ENCODE measurements around the gene CHAT.

Gene CHAT

GRCh38 chr10:49710966-49711365 is 97.1 kb downstream of the CHAT start:
- TF ChIP-seq PATZ1 (CRISPR knock-in tag; IDR thresholded peaks at IDR 0.05; ENCODE audit: borderline replicate concordance) (no peak), ISL1 (CRISPR knock-in tag; IDR thresholded peaks at IDR 0.05) (no peak), TCF4 (CRISPR knock-in tag; IDR thresholded peaks at IDR 0.05; ENCODE audit: borderline replicate concordance) (no peak), ZFP30 (CRISPR knock-in tag; IDR thresholded peaks at IDR 0.05) (no peak), GLIS3 (CRISPR knock-in tag; IDR thresholded peaks at IDR 0.05) (no peak), ZNF8 (CRISPR knock-in tag; IDR thresholded peaks at IDR 0.05) (no peak), ZFP3 (CRISPR knock-in tag; IDR thresholded peaks at IDR 0.05) (no peak), CSRNP3 (CRISPR knock-in tag; IDR thresholded peaks at IDR 0.05) (no peak), OSR1 (CRISPR knock-in tag; IDR thresholded peaks at IDR 0.05) (no peak), ARNTL (CRISPR knock-in tag; IDR thresholded peaks at IDR 0.05; ENCODE audit: borderline replicate concordance, low read depth) (no peak), BACH2 (CRISPR knock-in tag; IDR thresholded peaks at IDR 0.05; ENCODE audit: borderline replicate concordance) (no peak), TSHZ2 (CRISPR knock-in tag; IDR thresholded peaks at IDR 0.05) (no peak), ZNF565 (CRISPR knock-in tag; conservative IDR thresholded peaks at IDR 0.05; ENCODE audit: low read depth) (no peak), CSDC2 (CRISPR knock-in tag; IDR thresholded peaks at IDR 0.05) (no peak), ZC3H10 (CRISPR knock-in tag; IDR thresholded peaks at IDR 0.05) (no peak), RARB (CRISPR knock-in tag; IDR thresholded peaks at IDR 0.05) (no peak), TOX (CRISPR knock-in tag; IDR thresholded peaks at IDR 0.05; ENCODE audit: borderline replicate concordance) (no peak), ZNF70 (CRISPR knock-in tag; IDR thresholded peaks at IDR 0.05) (no peak), ESRRG (CRISPR knock-in tag; IDR thresholded peaks at IDR 0.05) (no peak)
- no peak for ATAC-seq

- TF ChIP-seq PPARA (CRISPR knock-in tag; IDR thresholded peaks at IDR 0.05; ENCODE audit: borderline replicate concordance) (no peak), ARNTL (CRISPR knock-in tag; IDR thresholded peaks at IDR 0.05; ENCODE audit: borderline replicate concordance, low read depth) (no peak), TSHZ2 (CRISPR knock-in tag; IDR thresholded peaks at IDR 0.05) (no peak), RARB (CRISPR knock-in tag; IDR thresholded peaks at IDR 0.05) (no peak), TOX (CRISPR knock-in tag; IDR thresholded peaks at IDR 0.05; ENCODE audit: borderline replicate concordance) (no peak), OSR1 (CRISPR knock-in tag; IDR thresholded peaks at IDR 0.05) (no peak), ZNF70 (CRISPR knock-in tag; IDR thresholded peaks at IDR 0.05) (no peak), CSDC2 (CRISPR knock-in tag; IDR thresholded peaks at IDR 0.05) (no peak), CREB5 (CRISPR knock-in tag; IDR thresholded peaks at IDR 0.05; ENCODE audit: low read depth) (no peak), ESRRG (CRISPR knock-in tag; IDR thresholded peaks at IDR 0.05) (no peak), BACH2 (CRISPR knock-in tag; IDR thresholded peaks at IDR 0.05; ENCODE audit: borderline replicate concordance) (no peak), ZFP30 (CRISPR knock-in tag; IDR thresholded peaks at IDR 0.05) (no peak), ZFP3 (CRISPR knock-in tag; IDR thresholded peaks at IDR 0.05) (no peak), ZNF565 (CRISPR knock-in tag; conservative IDR thresholded peaks at IDR 0.05; ENCODE audit: low read depth) (no peak), SNAI2 (CRISPR knock-in tag; IDR thresholded peaks at IDR 0.05) (no peak)
- no peak for ATAC-seq
Observed at GRCh38 chr10:49711481-49711880, 97.6 kb downstream of the CHAT start.

Measured in SK-N-SH treated with all-trans-retinoic acid at 6 μM for 48 hours (cell line).